GM18520 (cell line): Measurements from ENCODE around the gene GNB1L.

Source experiments
- ATAC-seq: cut with Tn5 transposase; IDR thresholded peaks from one replicate; pipeline ENCODE4 v1.9.1; 2021; ENCODE audit not compliant: unreplicated experiment

GNB1L gene

GRCh38 chr22:19854778-19855503, at the start of gene GNB1L, which contains the start of gene RTL10:
GNB1L (minus strand) TSS chr22:19854874; CDS start chr22:19821355, 33,519 bp downstream.
RTL10 (minus strand) TSS chr22:19854874; CDS start chr22:19852261, 2,613 bp downstream.
- peak; percentile 92 for ATAC-seq

- no peak for ATAC-seq
Observed at GRCh38 chr22:19904174-19904856, 49.6 kb upstream of the GNB1L start.

GRCh38 chr22:19903513-19903912, 48.8 kb upstream of the GNB1L start:
- ATAC-seq: no peak

GRCh38 chr22:19903031-19903430, 48.4 kb upstream of the GNB1L start:
- ATAC-seq: no peak

GRCh38 chr22:19902245-19902715, 47.6 kb upstream of the GNB1L start:
- no peak for ATAC-seq

- ATAC-seq: no peak
Observed at GRCh38 chr22:19901577-19902244, 47.0 kb upstream of the GNB1L start.

GRCh38 chr22:19900707-19901436, 46.2 kb upstream of the GNB1L start:
- ATAC-seq: no peak

GRCh38 chr22:19898831-19899567, 44.3 kb upstream of the GNB1L start:
- no peak for ATAC-seq

GRCh38 chr22:19898145-19898544, 43.5 kb upstream of the GNB1L start:
- ATAC-seq: no peak

GRCh38 chr22:19897726-19898125, 43.1 kb upstream of the GNB1L start:
- no peak for ATAC-seq

GRCh38 chr22:19896665-19897355, 42.1 kb upstream of the GNB1L start:
- no peak for ATAC-seq

- no peak for ATAC-seq
Observed at GRCh38 chr22:19895160-19895849, 40.6 kb upstream of the GNB1L start.

- ATAC-seq: no peak
Observed at GRCh38 chr22:19893363-19893762, 38.7 kb upstream of the GNB1L start.

GRCh38 chr22:19892925-19893324, 38.3 kb upstream of the GNB1L start:
- no peak for ATAC-seq

- ATAC-seq: no peak
Observed at GRCh38 chr22:19892257-19892879, 37.7 kb upstream of the GNB1L start.

GRCh38 chr22:19891317-19892256, 36.9 kb upstream of the GNB1L start:
- no peak for ATAC-seq

- no peak for ATAC-seq
Observed at GRCh38 chr22:19890502-19891316, 36.0 kb upstream of the GNB1L start.
